ENCODE measurements around the gene PTPN4.

PTPN4 gene

DNA sequence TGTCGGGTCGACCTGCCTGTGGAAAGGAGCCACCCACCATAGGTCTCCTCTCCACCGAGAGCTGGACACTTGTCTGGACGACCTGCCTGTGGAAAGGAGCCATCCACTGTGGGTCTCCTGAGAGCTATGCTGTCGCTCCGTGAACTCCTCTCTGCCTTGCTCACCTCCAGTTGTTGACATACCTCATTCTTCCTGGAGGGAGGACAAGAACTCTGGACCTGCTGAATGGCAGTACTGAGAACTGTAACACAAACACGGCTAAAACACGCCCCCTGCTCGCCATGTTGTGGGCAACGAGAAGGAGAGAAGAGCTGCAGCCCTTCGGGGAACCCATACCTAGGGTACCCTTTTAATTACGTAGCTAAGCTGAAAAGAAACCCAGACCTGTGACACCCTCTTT is 77.6 kb downstream of the PTPN4 start:
- DNase-seq (ENCODE audit: low spot score): no peak
- TF ChIP-seq, protein P1, sequence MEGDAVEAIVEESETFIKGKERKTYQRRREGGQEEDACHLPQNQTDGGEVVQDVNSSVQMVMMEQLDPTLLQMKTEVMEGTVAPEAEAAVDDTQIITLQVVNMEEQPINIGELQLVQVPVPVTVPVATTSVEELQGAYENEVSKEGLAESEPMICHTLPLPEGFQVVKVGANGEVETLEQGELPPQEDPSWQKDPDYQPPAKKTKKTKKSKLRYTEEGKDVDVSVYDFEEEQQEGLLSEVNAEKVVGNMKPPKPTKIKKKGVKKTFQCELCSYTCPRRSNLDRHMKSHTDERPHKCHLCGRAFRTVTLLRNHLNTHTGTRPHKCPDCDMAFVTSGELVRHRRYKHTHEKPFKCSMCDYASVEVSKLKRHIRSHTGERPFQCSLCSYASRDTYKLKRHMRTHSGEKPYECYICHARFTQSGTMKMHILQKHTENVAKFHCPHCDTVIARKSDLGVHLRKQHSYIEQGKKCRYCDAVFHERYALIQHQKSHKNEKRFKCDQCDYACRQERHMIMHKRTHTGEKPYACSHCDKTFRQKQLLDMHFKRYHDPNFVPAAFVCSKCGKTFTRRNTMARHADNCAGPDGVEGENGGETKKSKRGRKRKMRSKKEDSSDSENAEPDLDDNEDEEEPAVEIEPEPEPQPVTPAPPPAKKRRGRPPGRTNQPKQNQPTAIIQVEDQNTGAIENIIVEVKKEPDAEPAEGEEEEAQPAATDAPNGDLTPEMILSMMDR (IDR thresholded peaks at IDR 0.05; ENCODE audit: extremely low read depth, insufficient read depth, missing control alignments): no peak
- in situ Hi-C loops (cut with MboI; ENCODE audit: low pct_unique_long_range_greater_than_20kb, low sequenced_read_pairs, unreplicated experiment): no loop called here

DNA sequence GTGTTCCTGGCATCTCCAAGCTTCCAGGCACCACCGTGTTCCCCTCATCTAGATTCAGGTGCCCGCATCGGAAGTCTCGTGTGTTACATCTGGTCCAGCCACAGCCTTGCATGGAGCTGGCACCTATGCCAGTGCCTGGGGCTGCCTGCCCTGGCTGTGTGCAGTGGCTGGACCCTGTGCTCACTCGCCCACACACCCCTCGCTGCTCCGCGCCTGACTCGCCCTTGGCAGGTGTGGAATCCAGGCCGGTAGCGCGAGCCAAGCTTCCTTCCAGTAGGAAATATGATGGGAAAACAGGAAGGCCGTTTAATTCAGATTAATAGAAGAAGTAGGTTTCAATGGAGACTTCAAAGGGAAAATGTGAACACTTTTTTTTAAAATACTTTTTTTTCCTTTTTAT is 78.0 kb downstream of the PTPN4 start:
- in situ Hi-C loops (cut with MboI; ENCODE audit: low pct_unique_long_range_greater_than_20kb, low sequenced_read_pairs, unreplicated experiment): no loop called here
- TF ChIP-seq, protein P1 (IDR thresholded peaks at IDR 0.05; ENCODE audit: extremely low read depth, insufficient read depth, missing control alignments): no peak

DNA sequence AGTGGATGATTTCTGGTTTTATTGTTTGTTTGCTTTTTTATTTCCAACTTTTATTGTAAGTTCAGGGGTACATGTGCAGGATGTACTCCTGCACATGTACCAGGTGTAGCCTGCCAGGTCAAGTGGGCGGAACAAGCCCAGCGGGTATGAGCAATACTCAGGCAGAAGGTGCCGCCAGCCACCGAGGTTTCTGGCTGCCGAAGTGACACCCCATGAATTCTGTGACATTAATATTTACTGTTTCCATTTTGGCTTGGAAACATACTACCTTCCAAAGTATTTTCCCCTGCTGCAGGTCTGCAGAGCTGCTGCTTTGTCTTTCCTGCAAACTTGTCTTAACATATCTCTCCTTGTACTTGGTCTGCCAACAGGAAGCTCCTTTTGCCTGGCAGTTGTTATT is 78.5 kb downstream of the PTPN4 start:
- in situ Hi-C loops (cut with MboI; ENCODE audit: low pct_unique_long_range_greater_than_20kb, low sequenced_read_pairs, unreplicated experiment): no loop called here
- no peak for DNase-seq (ENCODE audit: low spot score)

More for the DNA sequence above, 78.0 kb downstream of the PTPN4 start:
- DNase-seq (ENCODE audit: low spot score): no peak

DNA sequence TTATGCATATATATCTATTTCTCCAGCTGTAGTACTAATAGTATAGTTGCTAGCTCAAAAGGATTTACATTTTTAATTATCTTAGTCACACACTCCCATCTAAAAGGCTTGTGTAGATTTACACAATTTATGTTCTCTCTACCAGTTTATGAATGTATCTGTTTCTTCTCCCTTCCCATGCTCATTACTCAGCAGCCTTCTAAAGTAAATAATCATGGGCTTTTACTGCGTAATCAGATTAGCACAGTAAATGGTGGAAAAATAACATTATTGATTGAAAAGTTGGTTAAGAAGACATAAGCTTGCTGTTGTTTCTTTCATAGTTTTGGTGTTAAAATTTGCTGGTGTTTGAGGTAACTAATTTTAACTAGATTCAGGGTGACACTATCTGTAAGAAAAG is 81.8 kb downstream of the PTPN4 start:
- in situ Hi-C loops (cut with MboI; ENCODE audit: low pct_unique_long_range_greater_than_20kb, low sequenced_read_pairs, unreplicated experiment): no loop called here

More for the DNA sequence above, 78.5 kb downstream of the PTPN4 start:
- TF ChIP-seq, protein P1 (IDR thresholded peaks at IDR 0.05; ENCODE audit: extremely low read depth, insufficient read depth, missing control alignments): no peak

DNA sequence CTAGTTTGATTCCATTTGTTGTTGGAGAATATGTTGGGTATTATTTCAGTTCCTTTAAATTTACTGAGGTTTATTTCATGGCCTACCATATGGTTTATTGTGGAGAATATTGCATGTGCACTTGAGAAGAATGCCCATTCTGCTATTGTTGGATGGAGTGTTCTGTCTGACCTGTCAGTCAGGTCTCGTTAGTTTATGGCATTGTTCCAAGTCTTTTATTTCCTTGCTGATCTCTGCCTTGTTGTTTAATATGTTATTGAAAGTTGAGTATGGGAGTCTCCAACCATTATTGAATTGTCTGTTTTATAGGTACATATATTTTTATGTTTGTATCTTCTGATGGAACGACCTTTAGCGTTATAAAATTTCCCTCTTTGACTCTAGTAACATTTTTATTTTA is 86.3 kb downstream of the PTPN4 start:
- TF ChIP-seq, protein P1 (IDR thresholded peaks at IDR 0.05; ENCODE audit: extremely low read depth, insufficient read depth, missing control alignments): no peak
- DNase-seq (ENCODE audit: low spot score): no peak
- in situ Hi-C loops (cut with MboI; ENCODE audit: low pct_unique_long_range_greater_than_20kb, low sequenced_read_pairs, unreplicated experiment): no loop called here

More for the DNA sequence above, 81.8 kb downstream of the PTPN4 start:
- TF ChIP-seq, protein P1 (IDR thresholded peaks at IDR 0.05; ENCODE audit: extremely low read depth, insufficient read depth, missing control alignments): no peak
- no peak for DNase-seq (ENCODE audit: low spot score)

DNA sequence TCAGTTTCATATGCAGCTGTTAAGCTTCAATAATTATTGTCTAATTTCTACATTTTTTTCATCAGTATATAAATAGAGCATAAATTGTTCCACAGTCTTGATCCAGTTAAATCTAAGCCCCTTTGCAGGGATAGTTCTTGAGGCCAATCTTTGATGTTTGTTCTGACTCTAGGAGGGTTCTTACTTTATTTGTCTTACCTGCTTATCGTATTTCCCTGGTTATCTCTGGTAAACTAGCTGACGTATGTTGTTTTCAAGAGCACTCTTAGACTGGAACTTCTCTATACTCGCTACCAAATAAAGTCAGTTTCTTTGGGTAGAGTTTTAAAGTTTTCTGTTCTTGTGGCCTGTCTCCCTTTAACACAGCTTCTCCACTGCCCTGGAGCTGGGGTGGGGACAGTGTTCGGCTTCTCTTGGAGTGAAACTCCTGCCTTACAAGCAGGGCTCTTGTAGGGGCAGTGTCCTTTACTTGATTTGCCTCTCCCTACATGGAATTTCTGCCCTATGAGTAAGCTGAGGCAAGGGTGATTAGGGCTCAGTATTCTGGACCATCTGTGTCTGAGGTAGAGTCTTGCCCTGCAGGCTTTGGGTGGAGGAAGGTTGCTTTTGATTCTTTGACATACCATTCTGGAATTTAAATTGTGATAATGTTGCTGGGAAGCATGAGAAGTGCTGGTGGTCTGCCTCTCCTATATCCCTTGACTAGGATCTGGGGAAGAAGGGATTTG is 90.3 kb downstream of the PTPN4 start:
- TF ChIP-seq, protein P1 (IDR thresholded peaks at IDR 0.05; ENCODE audit: extremely low read depth, insufficient read depth, missing control alignments): no peak
- no peak for DNase-seq (ENCODE audit: low spot score)
- in situ Hi-C loops (cut with MboI; ENCODE audit: low pct_unique_long_range_greater_than_20kb, low sequenced_read_pairs, unreplicated experiment): no loop called here

All from GM13977 (cell line).